Right ventricle myocardium superior (tissue), 1 donor: ENCODE results near the gene CSF2. TPM values are rescaled to one million over a fixed set of nuclear protein-coding genes. Genes with fewer than 3 reads are reported as not detected.
"Not testable (repeated sequence)": the region's sequence is repeated elsewhere in the genome, so short reads cannot be mapped to it uniquely, and the experiment has no call there.

Experiments
- ATAC-seq: fragments of 200-7000 bp; cut with Tn5 transposase; one replicate; pipeline ENCODE4 v1.9.1; 2020; ENCODE audit warnings: mild to moderate bottlenecking; ENCODE audit not compliant: poor library complexity
- DNase-seq: peaks from one replicate; pipeline ENCODE4 v3.0.0-alpha.2; 2020
- intact Hi-C: fragments of 100-400 bp; cut with DNase I; formaldehyde crosslinking; loops from one replicate; pipeline ENCODE4 v1.11.2; 2022
- total RNA-seq: library from RNA; stranded (reverse); fragmentation: NEBNext Ultra II Directional; extraction: Animal tissue kit (Norgen Biotek cat#: 25700); gene quantifications from one replicate; pipeline ENCODE4 v1.2.1, GENCODE V29; 2021
- donor health status: DM: no; HTN: yes; CAD: no; lungs with severe emphysema.

The CSF2 gene
- total RNA-seq, 1 donor from 2014 or later = not detected

DNA sequence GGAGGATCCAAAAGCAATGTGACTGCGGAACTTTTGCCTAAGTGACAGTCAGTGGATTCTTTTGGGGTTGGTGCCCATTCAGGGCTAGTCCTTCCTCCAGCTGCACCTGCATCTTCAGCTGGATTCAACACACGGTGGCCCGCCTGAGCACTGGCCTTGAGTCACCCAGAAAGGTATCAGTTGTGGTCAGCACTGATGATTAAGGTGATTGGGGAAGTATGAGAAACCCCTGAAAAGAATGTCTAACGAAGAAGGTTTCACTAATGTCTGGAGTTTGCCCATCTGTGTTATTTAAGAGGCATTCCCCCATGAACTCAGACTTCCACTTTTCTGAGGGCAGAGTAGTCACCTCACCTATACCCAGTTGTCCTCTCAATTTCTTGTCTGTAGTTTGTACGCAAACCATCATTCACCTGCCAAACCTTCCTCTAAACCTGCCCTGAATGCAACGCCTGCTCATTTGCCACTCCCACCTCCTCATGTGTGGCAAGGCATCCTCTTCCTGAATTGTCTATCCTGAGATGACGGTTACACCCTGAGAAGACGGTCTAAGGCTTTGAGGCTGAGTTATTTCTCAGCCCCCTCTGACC lies 27.2 kb downstream of the CSF2 start:
- DNase-seq (no peak), ATAC-seq (no peak)
- intact Hi-C loops = no loop called here

DNA sequence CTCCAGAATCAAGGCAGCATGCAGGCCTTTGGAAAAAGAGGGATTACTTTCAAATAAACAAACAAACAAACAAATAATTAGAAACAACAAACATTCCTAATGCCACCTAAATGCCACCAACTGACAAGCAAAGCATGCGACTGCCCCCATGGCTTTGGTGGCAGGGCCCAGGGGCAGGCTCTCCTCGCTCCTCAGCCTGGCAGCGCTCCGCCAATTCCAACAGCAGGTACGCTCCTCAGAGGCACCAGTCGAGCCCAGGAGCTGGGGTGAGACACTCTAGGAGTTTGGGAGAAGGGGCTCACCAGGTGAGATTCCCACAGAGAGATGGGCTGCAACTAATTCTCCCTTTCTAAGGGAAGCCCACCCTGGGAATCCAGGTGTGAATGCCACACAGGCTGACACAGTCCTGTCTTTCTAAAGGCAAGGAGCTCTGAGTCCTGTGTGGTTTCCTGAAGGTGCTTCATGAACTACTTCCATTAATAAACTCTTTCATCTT lies 27.8 kb downstream of the CSF2 start:
- intact Hi-C loops = no loop called here
- no peak for ATAC-seq

DNA sequence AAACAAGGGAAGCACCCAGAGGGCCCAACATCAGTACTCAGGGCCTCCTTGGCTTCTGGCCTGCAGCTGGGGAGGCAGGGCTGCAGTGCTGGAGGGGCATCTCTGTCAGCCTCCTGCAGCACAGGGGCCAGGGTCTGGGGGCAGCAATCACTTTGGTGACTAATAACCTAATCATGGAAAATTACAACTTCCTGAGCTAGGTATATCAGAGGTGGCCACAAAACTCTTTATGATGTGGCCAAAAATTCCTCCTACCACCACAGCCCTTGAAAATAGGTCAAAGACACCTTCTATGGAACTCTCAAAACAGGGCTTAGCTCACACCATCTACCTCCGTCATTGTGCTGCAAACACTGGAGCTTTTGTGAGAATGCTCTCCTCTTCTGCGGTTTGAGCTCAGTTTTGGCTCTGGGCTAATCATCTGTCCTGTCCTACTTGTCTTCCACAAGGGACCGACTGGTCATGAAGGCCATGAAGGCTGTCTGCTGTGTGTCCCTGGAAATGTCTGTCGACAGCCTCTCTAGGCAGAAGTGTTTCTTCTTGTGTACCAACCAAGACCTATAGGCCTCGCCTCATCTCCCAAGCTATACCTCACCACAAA lies 28.6 kb downstream of the CSF2 start:
- intact Hi-C loops = no loop called here

More for the DNA sequence above, 27.8 kb downstream of the CSF2 start:
- DNase-seq = no peak

DNA sequence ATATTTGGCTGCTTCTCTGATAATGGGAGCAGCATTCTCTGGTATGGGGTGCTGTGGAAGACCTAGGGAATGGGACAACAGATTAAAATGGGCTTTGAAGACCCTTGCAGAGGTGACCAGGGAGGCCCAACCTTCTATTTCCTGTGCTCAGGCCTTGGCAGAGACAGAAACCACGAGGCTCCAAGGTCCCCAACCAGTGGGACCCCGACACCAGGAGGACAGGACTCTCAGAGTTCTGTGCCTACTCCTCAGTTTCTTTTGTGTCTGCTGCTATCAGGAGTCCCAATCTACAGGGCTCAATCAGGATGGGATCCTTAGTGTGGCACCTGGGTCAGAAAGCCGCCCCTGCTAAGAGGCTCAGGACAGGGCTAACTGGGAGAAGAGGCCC lies 29.3 kb downstream of the CSF2 start:
- intact Hi-C loops = no loop called here
- no peak for DNase-seq
- ATAC-seq = peak; percentile 14

More for the DNA sequence above, 28.6 kb downstream of the CSF2 start:
- DNase-seq (no peak), ATAC-seq (no peak)

DNA sequence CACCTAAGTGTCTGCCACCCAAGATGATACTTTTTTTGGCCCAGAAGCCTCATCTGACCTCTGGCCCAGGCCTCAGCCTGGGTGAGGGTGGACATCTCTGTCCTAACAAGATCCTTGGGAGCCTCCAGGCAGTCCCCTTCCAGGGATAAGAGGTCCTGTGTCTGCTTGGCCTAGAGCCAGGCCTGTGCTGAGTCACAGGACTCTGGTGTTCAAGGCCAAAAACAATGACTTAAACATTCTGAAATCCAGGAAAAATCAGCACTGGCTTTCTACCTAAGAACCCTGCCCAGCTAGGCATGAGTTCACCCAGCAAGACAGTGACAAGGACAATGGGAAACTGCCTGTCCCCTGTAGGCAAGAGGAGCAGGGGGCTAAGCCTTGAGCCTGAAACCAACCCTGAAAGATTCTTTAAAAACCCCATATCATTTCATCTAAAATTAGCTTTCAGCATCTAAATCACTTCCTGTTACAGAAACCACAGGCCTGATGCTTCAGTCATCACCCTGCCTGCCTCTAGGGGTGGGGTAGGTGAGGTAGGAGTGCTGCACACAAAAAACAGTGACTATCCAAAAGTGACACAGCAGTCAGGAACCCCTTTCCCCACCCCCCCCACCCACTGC lies 29.9 kb downstream of the CSF2 start:
- peak; percentile 86 for DNase-seq
- ATAC-seq = peak; percentile 91
- intact Hi-C loops = no loop called here

DNA sequence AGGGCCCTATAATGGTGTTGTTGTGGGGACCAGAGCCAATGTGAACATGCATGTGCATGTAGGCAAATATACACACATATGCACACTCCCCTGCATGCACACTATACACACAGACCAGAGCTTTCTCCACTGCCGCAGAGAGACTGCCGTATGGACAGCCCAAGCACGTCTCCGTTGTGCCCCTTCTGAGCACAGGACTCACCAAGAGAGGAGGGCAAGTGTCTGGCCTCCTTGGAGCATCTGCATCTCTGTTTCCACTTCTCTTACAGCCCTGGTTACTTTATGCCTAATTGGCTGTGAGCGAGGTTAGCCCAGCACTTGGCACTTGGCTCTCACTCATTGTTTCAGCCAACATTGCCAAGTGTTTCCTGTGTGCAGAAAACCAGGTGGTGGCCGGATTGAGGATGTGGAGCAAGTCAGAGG lies 30.4 kb downstream of the CSF2 start:
- no peak for DNase-seq
- ATAC-seq = peak; percentile 18
- intact Hi-C loops = no loop called here

DNA sequence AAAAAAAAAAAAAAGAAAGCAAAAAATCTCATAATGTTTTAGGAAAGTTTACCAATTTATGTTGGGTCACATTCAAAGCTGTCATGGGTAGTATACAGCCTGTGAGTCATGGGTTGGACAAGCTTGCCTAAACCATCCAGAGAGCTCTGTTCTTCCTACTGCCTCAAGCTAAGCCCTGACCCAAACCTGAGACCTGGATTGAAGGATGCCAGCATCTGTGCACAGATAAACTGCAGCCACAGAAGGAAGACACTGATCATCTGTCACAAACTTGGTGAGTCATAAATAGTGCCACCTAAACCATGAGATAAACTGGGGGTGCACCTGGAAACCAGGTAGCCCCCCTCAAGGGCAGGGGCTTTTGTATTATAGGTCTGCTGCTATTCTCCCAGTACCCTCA lies 31.0 kb downstream of the CSF2 start:
- intact Hi-C loops = no loop called here
- no peak for DNase-seq
- no peak for ATAC-seq

DNA sequence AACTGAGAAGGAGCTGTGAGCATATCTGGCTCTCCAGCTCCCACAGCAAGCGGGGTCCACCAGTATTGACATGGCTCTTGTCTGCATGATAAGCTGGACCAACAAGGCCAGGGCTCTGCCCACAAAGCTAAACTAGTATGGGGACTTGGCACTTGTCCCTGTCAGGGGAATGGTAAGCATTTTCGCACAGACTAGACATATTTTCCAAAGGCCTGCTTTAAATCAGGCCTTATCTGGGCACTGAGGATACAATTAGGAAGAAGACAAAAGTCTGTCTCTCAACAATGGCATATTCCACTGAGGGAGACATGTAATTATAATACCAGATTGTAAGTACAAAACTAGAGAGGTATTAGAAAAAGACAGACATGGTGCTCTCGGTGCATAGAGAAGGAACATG lies 32.1 kb downstream of the CSF2 start:
- DNase-seq (no peak), ATAC-seq (no peak)
- intact Hi-C loops = no loop called here

DNA sequence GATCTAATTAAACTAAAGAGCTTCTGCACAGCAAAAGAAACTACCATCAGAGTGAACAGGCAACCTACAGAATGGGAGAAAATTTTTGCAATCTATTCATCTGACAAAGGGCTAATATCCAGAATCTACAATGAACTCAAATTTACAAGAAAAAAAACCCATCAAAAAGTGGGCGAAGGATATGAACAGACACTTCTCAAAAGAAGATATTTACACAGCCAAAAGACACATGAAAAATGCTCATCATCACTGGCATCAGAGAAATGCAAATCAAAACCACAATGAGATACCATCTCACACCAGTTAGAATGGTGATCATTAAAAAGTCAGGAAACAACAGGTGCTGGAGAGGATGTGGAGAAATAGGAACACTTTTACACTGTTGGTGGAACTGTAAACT lies 34.9 kb downstream of the CSF2 start:
- DNase-seq, intact Hi-C loops, ATAC-seq: not testable (repeated sequence)

DNA sequence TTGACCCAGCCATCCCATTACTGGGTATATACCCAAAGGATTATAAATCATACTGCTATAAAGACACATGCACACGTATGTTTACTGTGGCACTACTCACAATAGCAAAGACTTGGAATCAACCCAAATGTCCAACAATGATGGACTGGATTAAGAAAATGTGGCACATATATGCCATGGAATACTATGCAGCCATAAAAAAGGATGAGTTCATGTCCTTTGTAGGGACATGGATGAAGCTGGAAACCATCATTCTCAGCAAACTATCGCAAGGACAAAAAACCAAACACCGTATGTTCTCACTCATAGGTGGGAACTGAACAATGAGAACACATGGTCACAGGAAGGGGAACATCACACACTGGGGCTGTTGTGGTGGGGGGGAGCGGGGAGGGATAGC lies 35.4 kb downstream of the CSF2 start:
- intact Hi-C loops, DNase-seq, ATAC-seq: not testable (repeated sequence)

DNA sequence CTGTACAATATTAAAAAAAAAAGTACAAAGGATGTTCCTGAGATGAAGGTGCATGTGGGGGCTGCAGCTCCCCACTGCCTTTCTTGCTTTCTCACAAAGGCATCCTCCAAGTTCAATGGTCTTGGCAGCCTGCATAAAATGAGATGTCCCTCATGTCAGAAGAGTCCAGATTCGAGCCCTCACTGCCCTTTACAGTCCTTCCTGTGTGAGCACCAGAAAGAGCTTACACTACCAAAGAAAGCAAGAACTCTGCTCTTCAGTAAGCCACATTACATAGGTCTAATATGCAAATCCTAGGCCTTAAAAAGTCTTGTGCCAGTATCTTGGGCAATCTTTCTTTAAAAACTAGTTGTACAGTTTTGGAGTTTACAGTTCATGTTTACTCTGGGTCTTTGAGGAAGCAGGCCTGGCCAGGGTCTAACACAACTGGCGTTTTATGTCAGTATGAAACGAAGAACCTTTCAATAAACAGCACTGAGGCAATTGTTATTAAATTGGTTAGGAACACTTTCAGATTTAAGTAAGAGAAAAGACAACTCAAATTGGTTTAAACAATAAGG lies 36.0 kb downstream of the CSF2 start:
- no peak for DNase-seq
- intact Hi-C loops = no loop called here
- ATAC-seq = no peak

DNA sequence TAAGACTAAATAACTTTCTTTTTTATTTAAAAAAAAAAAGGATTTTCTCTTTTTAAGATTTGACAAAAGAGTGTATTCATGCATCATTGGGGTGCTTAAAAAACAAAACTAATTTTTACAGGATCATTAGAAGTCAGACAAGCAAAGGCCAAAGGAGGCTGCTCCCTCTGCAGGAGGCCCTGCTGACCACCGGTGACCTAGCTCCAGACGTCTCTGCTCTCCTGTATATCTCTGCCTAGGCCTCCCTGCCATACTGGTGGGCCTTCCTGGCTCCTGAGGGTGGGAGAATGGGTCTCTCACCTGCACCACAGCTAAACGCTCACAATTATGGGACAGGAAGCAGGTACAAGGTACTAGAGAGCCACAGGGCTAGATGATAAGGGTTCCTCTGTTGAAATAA lies 36.6 kb downstream of the CSF2 start:
- ATAC-seq = no peak
- intact Hi-C loops = no loop called here
- no peak for DNase-seq

DNA sequence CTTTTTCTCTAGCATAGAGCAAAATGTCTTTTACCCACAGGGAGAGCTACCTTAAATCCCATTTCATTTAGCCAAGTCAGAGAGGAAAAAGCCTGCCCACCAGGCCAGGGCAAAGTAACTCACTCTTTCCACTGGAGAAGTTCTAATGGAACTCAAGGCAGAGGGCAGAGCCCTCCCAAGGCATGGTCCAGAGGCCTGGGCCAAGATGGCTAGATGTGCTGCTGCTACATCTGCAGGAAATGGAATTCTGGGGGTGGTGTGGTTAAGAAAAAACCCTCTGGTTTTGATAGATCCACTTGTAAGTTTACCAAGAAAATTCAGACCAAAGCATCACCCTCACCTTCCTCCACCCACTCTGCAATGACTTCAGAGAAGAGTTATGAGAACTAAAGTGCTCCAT lies 37.3 kb downstream of the CSF2 start:
- intact Hi-C loops = no loop called here
- DNase-seq (no peak), ATAC-seq (no peak)

DNA sequence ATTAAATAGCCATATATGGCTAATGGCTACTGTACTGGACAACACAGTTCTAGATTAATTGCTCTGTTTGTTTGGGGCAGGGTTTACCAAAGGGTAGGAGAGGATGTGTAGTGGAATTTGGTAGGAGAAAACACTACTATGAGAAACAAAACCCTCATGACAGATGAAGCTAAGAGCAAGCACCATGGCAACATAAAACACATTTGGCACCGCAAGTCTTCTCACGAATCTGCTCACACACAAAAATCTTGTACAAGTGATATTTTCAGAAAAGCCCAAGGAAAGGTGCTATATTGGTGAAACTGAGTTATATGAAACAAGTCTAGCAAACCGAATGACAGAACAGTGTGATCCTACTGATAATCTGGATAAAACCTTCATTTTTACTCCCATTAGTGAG lies 38.5 kb downstream of the CSF2 start:
- intact Hi-C loops = no loop called here
- no peak for DNase-seq
- ATAC-seq = no peak

DNA sequence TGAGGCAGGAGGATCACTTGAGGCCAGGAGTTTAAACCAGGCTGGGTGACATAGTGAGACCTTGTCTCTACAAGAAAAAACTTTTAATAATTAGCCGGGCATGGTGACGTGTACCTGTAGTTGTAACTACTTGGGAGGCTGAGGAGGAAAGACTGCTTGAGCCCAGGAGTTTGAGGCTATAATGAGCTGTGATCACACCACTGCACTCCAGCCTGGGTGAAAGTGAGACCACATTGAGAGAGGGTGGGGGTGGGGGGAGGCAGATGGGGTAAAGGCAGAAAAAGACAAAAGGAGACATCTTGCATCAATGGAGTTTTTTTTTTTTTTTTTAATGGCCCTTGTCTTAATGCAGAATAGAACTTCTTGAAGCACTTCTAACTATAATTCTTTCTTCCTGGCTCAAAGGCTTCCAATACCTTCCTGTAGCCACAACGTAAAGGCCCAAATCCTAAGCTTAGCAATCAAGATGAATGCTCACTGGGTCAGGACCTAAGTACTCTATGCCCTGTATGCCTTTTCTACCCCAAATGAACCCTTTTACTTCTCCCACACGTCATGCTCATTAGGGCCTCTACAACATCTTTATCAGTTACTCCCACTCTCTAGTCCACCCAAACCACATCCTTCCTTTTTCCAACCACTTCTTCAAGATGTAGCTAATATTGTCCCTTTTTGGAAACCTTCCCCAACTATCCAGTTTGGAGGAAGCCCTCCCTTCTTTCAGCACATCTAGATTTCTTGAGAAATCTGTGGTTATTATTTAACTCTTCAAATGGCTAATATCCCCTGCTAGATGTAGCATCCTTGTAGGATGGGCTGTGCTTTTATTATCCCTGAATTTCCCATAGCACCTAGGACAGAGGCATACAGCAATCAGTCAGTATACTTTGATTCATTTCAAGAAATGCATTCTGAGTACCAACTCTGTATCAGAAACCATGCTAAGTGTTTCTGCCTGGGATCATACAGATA lies 40.8 kb downstream of the CSF2 start:
- ATAC-seq (no peak), DNase-seq (no peak)
- intact Hi-C loops = no loop called here

DNA sequence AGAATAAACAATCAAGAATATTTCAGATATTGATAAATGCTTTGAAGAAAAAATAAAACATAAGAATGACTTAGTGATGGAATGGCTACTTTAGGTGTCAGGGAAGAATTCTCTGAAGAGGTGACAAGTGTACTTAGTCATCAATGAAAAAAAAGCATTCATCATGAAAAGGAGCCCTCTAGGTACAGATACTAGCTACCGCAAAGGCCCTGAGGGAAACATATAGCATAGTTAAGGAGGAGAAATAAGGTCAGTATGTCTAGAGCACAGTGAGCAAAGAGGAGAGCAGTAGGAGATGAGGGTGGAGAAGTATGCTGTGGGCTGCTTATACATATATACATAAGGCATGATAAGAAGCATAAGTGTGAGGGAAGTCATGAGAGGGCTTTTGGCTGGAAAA lies 41.8 kb downstream of the CSF2 start:
- DNase-seq (no peak), ATAC-seq (no peak)
- intact Hi-C loops = no loop called here

DNA sequence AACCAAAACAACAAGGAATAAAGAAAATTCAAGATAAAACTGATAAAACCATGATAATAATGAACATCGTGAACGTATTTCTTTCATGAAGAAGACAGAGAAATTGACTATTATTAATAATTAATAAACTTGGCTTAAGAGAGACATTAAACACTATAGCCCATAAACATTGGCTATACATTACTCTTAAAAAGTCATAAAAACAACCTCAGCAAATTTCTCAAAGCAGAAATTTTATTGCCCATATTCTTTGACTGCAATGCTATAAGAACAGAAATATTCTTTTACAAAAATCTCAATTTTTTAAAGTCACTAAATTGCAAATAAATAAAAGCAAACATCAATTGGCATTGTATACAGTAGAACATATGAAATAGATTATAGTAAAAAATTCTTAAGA lies 42.5 kb downstream of the CSF2 start:
- no peak for ATAC-seq
- intact Hi-C loops = no loop called here

DNA sequence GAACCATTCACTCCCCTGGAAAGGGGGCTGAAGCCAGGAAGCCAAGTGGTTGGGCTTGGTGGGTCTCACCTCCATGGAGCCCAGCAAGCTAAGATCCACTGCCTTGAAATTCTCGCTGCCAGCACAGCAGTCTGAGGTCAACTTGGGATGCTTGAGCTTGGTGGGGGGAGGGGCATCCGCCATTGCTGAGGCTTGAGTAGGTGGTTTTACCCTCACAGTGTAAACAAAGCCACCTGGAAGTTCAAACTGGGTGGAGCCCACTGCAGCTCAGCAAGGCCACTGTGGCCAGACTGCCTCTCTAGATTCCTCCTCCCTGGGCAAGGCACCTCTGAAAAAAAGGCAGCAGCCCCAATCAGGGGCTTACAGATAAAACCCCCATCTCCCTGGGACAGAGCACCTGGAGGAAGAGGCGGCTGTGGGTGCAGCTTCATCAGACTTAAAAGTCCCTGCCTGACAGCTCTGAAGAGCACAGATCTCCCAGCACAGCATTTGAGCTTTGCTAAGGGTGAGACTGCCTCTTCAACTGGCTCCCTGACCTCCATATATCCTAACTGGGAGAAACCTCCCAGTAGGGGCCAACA lies 43.4 kb downstream of the CSF2 start:
- intact Hi-C loops, DNase-seq, ATAC-seq: not testable (repeated sequence)

More for the DNA sequence above, 42.5 kb downstream of the CSF2 start:
- no peak for DNase-seq
